HEK293 (cell line): ENCODE measurements around the gene RSKR.
A peak's percentile ranks its signal among the peaks of the same experiment; 100 is the strongest.

Source experiments
- CTCF ChIA-PET: fragments of 350-600 bp; formaldehyde crosslinking; extraction: SDS; loops from one replicate; lab custom pipeline; 2021; ENCODE audit warnings: antibody characterized with exemption; lab: Yijun Ruan, JAX
- POLR2A ChIA-PET: fragments of 300-600 bp; formaldehyde crosslinking; extraction: SDS; loops from one replicate; lab custom pipeline; 2020; ENCODE audit warnings: antibody characterized with exemption, inconsistent platforms; lab: Yijun Ruan, JAX
- H3K27ac ChIP-seq: fragments of 200-500 bp; sonication (Bioruptor generic); 2 replicates; pipeline ENCODE4 v1.5.1; 2014; ENCODE audit warnings: low read depth, low read length, control low read depth, inconsistent platforms; ENCODE audit errors: extremely low read depth
- H3K36me3 ChIP-seq, 2 experiments: fragments of 200-500 bp in 1 of 2; sonication (Bioruptor generic) in 1 of 2; 1 replicate in 1 of 2; 2 replicates in 1 of 2; pipeline ENCODE4 v1.5.1; 2014 to 2017; ENCODE audit warnings: inconsistent platforms in 2 of 2, low read length in 2 of 2; ENCODE audit not compliant: control insufficient read depth in 2 of 2, insufficient read depth in 1 of 2
- H3K4me1 ChIP-seq: fragments of 200-500 bp; sonication (Bioruptor generic); 2 replicates; pipeline ENCODE4 v1.5.1; 2014; ENCODE audit warnings: mild to moderate bottlenecking, low read length, inconsistent platforms; ENCODE audit not compliant: control insufficient read depth, insufficient read depth
- H3K4me3 ChIP-seq: 2 replicates; pipeline ENCODE4 v1.5.1; 2011; ENCODE audit warnings: low read depth, mild to moderate bottlenecking, control low read depth, low read length, moderate library complexity
- H3K9me3 ChIP-seq: fragments of 200-500 bp; sonication (Bioruptor generic); 2 replicates; pipeline ENCODE4 v1.5.1; 2014; ENCODE audit warnings: low read depth, low read length, inconsistent platforms; ENCODE audit not compliant: control insufficient read depth, insufficient read depth
- BCL11A ChIP-seq: fragments of 450-650 bp; formaldehyde crosslinking; IDR thresholded peaks from 2 replicates; pipeline ENCODE4 v1.5.1; 2016; ENCODE audit warnings: low read depth, missing biosample characterization, missing genetic modification characterization
- MYNN ChIP-seq: fragments of 450-650 bp; formaldehyde crosslinking; IDR thresholded peaks from 2 replicates; pipeline ENCODE4 v1.5.1; 2016; ENCODE audit warnings: missing biosample characterization, missing genetic modification characterization, borderline replicate concordance
- MZF1 ChIP-seq: fragments of 450-650 bp; formaldehyde crosslinking; IDR thresholded peaks from 2 replicates; pipeline ENCODE4 v1.5.1; 2017; ENCODE audit warnings: missing biosample characterization, missing genetic modification characterization, borderline replicate concordance
- REPIN1 ChIP-seq: fragments of 450-650 bp; formaldehyde crosslinking; IDR thresholded peaks from 2 replicates; pipeline ENCODE4 v1.5.1; 2017; ENCODE audit warnings: missing biosample characterization, missing genetic modification characterization, low read depth
- ZBTB20 ChIP-seq: fragments of 450-650 bp; formaldehyde crosslinking; IDR thresholded peaks from 2 replicates; pipeline ENCODE4 v1.5.1; 2016; ENCODE audit warnings: missing biosample characterization, missing genetic modification characterization
- ZIC2 ChIP-seq: fragments of 450-650 bp; formaldehyde crosslinking; IDR thresholded peaks from 2 replicates; pipeline ENCODE4 v1.5.1; 2016; ENCODE audit warnings: missing biosample characterization, missing genetic modification characterization
- ZNF16 ChIP-seq: fragments of 450-650 bp; formaldehyde crosslinking; IDR thresholded peaks from 2 replicates; pipeline ENCODE4 v1.5.1; 2016; ENCODE audit warnings: low read depth, missing biosample characterization, missing genetic modification characterization
- ZNF19 ChIP-seq: fragments of 450-650 bp; formaldehyde crosslinking; IDR thresholded peaks from 2 replicates; pipeline ENCODE4; 2016; ENCODE audit warnings: missing biosample characterization, missing genetic modification characterization, low read depth
- ZNF221 ChIP-seq: fragments of 450-650 bp; formaldehyde crosslinking; IDR thresholded peaks from 2 replicates; pipeline ENCODE4 v1.5.1; 2017; ENCODE audit warnings: missing biosample characterization, missing genetic modification characterization, borderline replicate concordance
- ZNF302 ChIP-seq: fragments of 450-650 bp; formaldehyde crosslinking; IDR thresholded peaks from 2 replicates; pipeline ENCODE4 v1.5.1; 2016; ENCODE audit warnings: missing biosample characterization, missing genetic modification characterization, low read depth
- ZNF423 ChIP-seq: fragments of 450-650 bp; formaldehyde crosslinking; IDR thresholded peaks from 2 replicates; pipeline ENCODE4 v1.5.1; 2016; ENCODE audit warnings: missing biosample characterization, missing genetic modification characterization
- ZNF433 ChIP-seq: fragments of 450-650 bp; formaldehyde crosslinking; IDR thresholded peaks from 2 replicates; pipeline ENCODE4 v1.5.1; 2016; ENCODE audit warnings: missing biosample characterization, missing genetic modification characterization, low read depth
- ZNF596 ChIP-seq: fragments of 450-650 bp; IDR thresholded peaks from 2 replicates; pipeline ENCODE4 v1.5.0; 2018; ENCODE audit warnings: missing biosample characterization, mild to moderate bottlenecking, missing genetic modification characterization, moderate library complexity
- ZNF600 ChIP-seq: fragments of 450-650 bp; formaldehyde crosslinking; IDR thresholded peaks from 2 replicates; pipeline ENCODE4 v1.5.1; 2016; ENCODE audit warnings: missing biosample characterization, missing genetic modification characterization
- ZNF623 ChIP-seq: fragments of 450-650 bp; formaldehyde crosslinking; IDR thresholded peaks from 2 replicates; pipeline ENCODE4 v1.5.1; 2016; ENCODE audit warnings: missing biosample characterization, missing genetic modification characterization
- ZNF707 ChIP-seq: fragments of 450-650 bp; formaldehyde crosslinking; IDR thresholded peaks from 2 replicates; pipeline ENCODE4 v1.5.1; 2016; ENCODE audit warnings: missing biosample characterization, missing genetic modification characterization
- ZNF777 ChIP-seq: fragments of 450-650 bp; formaldehyde crosslinking; IDR thresholded peaks from 2 replicates; pipeline ENCODE4 v1.5.1; 2017; ENCODE audit warnings: missing biosample characterization, missing genetic modification characterization, borderline replicate concordance
- ZNF837 ChIP-seq: fragments of 450-650 bp; formaldehyde crosslinking; IDR thresholded peaks from 2 replicates; pipeline ENCODE4 v1.5.1; 2016; ENCODE audit warnings: missing biosample characterization, missing genetic modification characterization
- ZSCAN30 ChIP-seq: fragments of 450-650 bp; IDR thresholded peaks from 2 replicates; pipeline ENCODE4 v1.5.1; 2018; ENCODE audit warnings: missing biosample characterization, mild to moderate bottlenecking, missing genetic modification characterization, moderate library complexity
- TF ChIP-seq, protein P1 (sequence below): fragments of 450-650 bp; formaldehyde crosslinking; IDR thresholded peaks from 2 replicates; pipeline ENCODE4 v1.5.1; 2016; ENCODE audit warnings: missing biosample characterization, missing genetic modification characterization
- TF ChIP-seq, protein P2 (sequence below): fragments of 450-650 bp; formaldehyde crosslinking; IDR thresholded peaks from 2 replicates; pipeline ENCODE4 v1.5.1; 2016; ENCODE audit warnings: missing biosample characterization, missing genetic modification characterization
- TF ChIP-seq, protein P3 (sequence below): fragments of 450-650 bp; formaldehyde crosslinking; IDR thresholded peaks from 2 replicates; pipeline ENCODE4 v1.5.1; 2017; ENCODE audit warnings: missing biosample characterization, missing genetic modification characterization

RSKR gene

DNA sequence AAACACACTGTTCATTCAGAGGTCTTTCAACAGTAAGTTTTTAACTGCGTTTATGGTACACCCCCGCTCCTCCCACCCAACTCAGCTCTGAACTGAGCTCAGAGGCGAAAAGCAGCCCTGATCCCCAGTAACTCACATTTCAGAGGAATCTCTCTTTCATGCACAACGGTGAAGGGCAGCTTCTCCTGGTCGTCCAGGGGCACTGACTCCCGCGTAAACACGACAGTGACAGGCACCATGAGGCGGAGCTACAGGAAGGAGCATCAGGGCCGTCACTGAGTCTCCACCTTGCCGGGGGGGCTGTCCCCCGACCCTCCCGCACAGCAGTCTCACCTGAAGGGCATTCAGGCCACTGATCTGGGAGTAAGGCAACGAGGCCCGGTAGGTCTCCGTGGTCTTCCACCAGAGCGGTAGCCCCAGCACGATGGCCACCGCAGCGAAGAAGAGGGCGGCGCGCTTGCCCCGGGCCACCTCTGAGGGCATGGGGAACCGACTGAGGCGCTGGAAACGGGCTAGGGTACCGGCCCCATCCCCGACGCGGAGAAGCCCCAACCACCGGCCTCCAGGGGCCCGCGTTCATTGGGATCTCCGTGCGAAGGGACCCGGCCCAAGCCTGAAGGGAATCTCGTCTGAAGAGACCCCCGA lies 43.1 kb downstream of the RSKR start (continued):
- no peak for TF ChIP-seq MYNN (tag by site-specific recombination)
- TF ChIP-seq, protein P1, sequence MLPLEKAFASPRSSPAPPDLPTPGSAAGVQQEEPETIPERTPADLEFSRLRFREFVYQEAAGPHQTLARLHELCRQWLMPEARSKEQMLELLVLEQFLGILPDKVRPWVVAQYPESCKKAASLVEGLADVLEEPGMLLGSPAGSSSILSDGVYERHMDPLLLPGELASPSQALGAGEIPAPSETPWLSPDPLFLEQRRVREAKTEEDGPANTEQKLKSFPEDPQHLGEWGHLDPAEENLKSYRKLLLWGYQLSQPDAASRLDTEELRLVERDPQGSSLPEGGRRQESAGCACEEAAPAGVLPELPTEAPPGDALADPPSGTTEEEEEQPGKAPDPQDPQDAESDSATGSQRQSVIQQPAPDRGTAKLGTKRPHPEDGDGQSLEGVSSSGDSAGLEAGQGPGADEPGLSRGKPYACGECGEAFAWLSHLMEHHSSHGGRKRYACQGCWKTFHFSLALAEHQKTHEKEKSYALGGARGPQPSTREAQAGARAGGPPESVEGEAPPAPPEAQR (tag by site-specific recombination): 0 out of 2 replicates have a peak, but pooled peaks have one; percentile 16
- no peak for TF ChIP-seq ZNF433 (tag by site-specific recombination)
- no peak for TF ChIP-seq ZNF596 (tag by site-specific recombination)
- TF ChIP-seq, protein P2, sequence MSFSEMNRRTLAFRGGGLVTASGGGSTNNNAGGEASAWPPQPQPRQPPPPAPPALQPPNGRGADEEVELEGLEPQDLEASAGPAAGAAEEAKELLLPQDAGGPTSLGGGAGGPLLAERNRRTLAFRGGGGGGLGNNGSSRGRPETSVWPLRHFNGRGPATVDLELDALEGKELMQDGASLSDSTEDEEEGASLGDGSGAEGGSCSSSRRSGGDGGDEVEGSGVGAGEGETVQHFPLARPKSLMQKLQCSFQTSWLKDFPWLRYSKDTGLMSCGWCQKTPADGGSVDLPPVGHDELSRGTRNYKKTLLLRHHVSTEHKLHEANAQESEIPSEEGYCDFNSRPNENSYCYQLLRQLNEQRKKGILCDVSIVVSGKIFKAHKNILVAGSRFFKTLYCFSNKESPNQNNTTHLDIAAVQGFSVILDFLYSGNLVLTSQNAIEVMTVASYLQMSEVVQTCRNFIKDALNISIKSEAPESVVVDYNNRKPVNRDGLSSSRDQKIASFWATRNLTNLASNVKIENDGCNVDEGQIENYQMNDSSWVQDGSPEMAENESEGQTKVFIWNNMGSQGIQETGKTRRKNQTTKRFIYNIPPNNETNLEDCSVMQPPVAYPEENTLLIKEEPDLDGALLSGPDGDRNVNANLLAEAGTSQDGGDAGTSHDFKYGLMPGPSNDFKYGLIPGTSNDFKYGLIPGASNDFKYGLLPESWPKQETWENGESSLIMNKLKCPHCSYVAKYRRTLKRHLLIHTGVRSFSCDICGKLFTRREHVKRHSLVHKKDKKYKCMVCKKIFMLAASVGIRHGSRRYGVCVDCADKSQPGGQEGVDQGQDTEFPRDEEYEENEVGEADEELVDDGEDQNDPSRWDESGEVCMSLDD (tag by site-specific recombination): 0 out of 2 replicates have a peak, but pooled peaks have one; percentile 47
- peak; percentile 86; the same call in 1 of the 2 replicates for TF ChIP-seq ZBTB20
- no peak for TF ChIP-seq ZNF221 (tag by site-specific recombination)
- TF ChIP-seq ZNF19 (tag by site-specific recombination): no peak

DNA sequence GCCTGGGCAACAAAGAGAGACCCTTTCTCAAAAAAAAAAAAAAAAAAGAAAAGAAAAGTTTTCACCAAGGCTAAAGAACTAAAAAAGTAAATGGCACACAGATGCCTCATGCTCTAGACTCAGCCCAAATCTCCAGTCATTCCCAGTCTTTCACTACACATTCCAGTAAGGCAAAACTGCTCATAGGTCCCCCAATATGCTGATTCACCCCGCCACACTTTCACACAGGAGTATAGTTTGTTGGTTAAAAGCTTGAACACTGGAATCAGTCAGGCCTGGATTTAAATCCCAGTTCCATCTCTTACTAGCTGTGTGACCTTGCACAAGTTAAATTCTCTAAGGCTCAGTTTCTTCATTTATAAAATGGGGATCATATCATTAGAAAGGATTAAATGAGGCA lies 44.5 kb downstream of the RSKR start:
- CTCF ChIA-PET: interaction anchor here (0.6 to 4.5 kb wide), 5 partner anchors 9 to 79 kb away, joined by 3 to 26 read pairs (median 3); no protein-coding TSS in a partner anchor
- no peak overlapping the region for H3K4me3 ChIP-seq
- H3K9me3 ChIP-seq: no peaks in the 10 kb centered on the region
- POLR2A ChIA-PET: interaction anchor here (0.7 to 2.5 kb wide), 4 partner anchors 9 to 83 kb away, joined by 3 to 14 read pairs (median 4); no protein-coding TSS in a partner anchor
- peaks cover 32 to 53% of the 10 kb centered on the region in 2 experiments for H3K36me3 ChIP-seq
- TF ChIP-seq MZF1 (tag by site-specific recombination) (no peak), ZIC2 (tag by site-specific recombination) (no peak), REPIN1 (tag by site-specific recombination) (no peak), ZNF707 (tag by site-specific recombination) (no peak), ZNF596 (tag by site-specific recombination) (no peak), ZNF777 (tag by site-specific recombination) (no peak), ZNF600 (tag by site-specific recombination) (no peak), ZNF16 (tag by site-specific recombination) (no peak)
- TF ChIP-seq, protein P2 (tag by site-specific recombination): no peak
- TF ChIP-seq, all 188 proteins: peak for 0
- Histone ChIP-seq H3K27ac (no peak overlapping the region), H3K4me1 (peaks cover 11% of the 10 kb centered on the region)

DNA sequence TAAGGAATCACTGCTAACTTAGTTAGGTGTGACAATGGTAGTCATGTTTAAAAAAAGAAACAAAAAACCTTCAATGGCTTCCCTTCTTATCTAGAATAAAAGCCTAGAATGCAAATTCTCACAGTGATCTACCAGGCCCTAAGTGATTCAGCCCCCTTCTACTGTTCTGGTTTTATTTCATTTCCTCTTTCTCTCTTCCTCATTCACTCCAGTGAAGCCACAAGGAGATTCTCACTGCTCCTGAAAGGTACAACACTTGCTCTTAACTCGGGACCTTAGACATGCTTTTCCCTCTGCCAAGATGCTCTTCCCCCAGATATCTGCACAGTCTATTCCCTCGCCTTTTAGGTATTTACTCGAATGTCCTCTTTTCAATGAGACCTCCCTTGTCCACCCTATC lies 46.4 kb downstream of the RSKR start:
- Histone ChIP-seq H3K4me3 (no peak overlapping the region), H3K9me3 (no peaks in the 10 kb centered on the region), H3K4me1 (peaks cover 11% of the 10 kb centered on the region), H3K36me3 (peaks cover 38 to 63% of the 10 kb centered on the region in 2 experiments), H3K27ac (no peak overlapping the region)
- CTCF ChIA-PET: no interaction called here
- POLR2A ChIA-PET: interaction anchor here (0.8 to 1.7 kb wide), 2 partner anchors 9 to 13 kb away, joined by 4 to 5 read pairs; partner anchors contain the start of gene ALDOC
- no peak for TF ChIP-seq ZNF302 (tag by site-specific recombination)
- no peak for TF ChIP-seq ZNF623
- TF ChIP-seq ZNF837 (tag by site-specific recombination): no peak
- no peak for TF ChIP-seq BCL11A (tag by site-specific recombination)
- TF ChIP-seq, protein P3, sequence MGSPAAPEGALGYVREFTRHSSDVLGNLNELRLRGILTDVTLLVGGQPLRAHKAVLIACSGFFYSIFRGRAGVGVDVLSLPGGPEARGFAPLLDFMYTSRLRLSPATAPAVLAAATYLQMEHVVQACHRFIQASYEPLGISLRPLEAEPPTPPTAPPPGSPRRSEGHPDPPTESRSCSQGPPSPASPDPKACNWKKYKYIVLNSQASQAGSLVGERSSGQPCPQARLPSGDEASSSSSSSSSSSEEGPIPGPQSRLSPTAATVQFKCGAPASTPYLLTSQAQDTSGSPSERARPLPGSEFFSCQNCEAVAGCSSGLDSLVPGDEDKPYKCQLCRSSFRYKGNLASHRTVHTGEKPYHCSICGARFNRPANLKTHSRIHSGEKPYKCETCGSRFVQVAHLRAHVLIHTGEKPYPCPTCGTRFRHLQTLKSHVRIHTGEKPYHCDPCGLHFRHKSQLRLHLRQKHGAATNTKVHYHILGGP (tag by site-specific recombination): no peak
- no peak for TF ChIP-seq ZNF423
- no peak for TF ChIP-seq ZSCAN30
